ENCODE measurements around the gene SIMC1. TPM values are rescaled to one million over a fixed set of nuclear protein-coding genes. Genes with fewer than 3 reads are reported as not detected.

SIMC1 gene
- polyA plus RNA-seq, 2 of the 4 experiments (the other 2 are of a cell fraction) = 9.2 to 9.5 TPM

GRCh38 chr5:176364765-176365350, 126.6 kb downstream of the SIMC1 start:
- H3K4me3 ChIP-seq = peak overlapping the region; percentile 38; the same call in 2 of the 3 replicates
- WGBS (ENCODE audit: missing lambda C conversion rate) = 84% methylated on average over 28 of the region's 28 CpGs

GRCh38 chr5:176365351-176366231, 127.4 kb downstream of the SIMC1 start, which contains the start of gene ARL10:
Gene ARL10, plus strand, starts transcription at chr5:176365487. Its CDS starts 77 bp downstream, at chr5:176365564.
- H3K27ac ChIP-seq = peak within 1 kb of the TSS; percentile 30 to 50; a peak in 4 of 6 replicates
- peaks cover 4% of the 10 kb centered on the region; the same call in 1 of the 3 replicates for H3K4me1 ChIP-seq
- FAIRE-seq = no peak
- ChIA-PET CTCF (no interaction called here), POLR2A (no interaction called here)
- TF ChIP-seq MAFK (IDR thresholded peaks at IDR 0.05; ENCODE audit: partially characterized antibody) = no peak
- TF ChIP-seq RFX5 (IDR thresholded peaks at IDR 0.05) = no peak
- no peak for TF ChIP-seq RNF2 (IDR thresholded peaks at IDR 0.05; ENCODE audit: borderline replicate concordance, low read depth)
- no peak for TF ChIP-seq POLR2AphosphoS2 (conservative IDR thresholded peaks at IDR 0.05; ENCODE audit: low read length)
- no peak for TF ChIP-seq TFCP2L1 (CRISPR knock-in tag; IDR thresholded peaks at IDR 0.05)
- no peak for TF ChIP-seq MAZ (IDR thresholded peaks at IDR 0.05; ENCODE audit: borderline replicate concordance, low read depth, low read length)
- TF ChIP-seq PBX3 (IDR thresholded peaks at IDR 0.05) = no peak
- no peak for TF ChIP-seq CHD4 (IDR thresholded peaks at IDR 0.05; ENCODE audit: borderline replicate concordance)
- no peaks in the 10 kb centered on the region for H3K9me3 ChIP-seq
- peak within 1 kb of the TSS; percentile 69 for H3K4me2 ChIP-seq
- no peak for ATAC-seq
- peak within 1 kb of the TSS; percentile 38 for H3K4me3 ChIP-seq
- 75% methylated on average over 54 of the region's 108 CpGs for WGBS (ENCODE audit: missing lambda C conversion rate)
- no peak for DNase-seq (ENCODE audit: low read depth in 1 of 2, low spot score in 1 of 2)

More at GRCh38 chr5:176364765-176365350, 126.6 kb downstream of the SIMC1 start:
- no peak for ATAC-seq
- Histone ChIP-seq H3K9me3 (no peaks in the 10 kb centered on the region), H3K4me2 (peak overlapping the region; percentile 69), H3K27ac (peak overlapping the region in 1 of 2 experiments; percentile 50; a peak in 2 of 6 replicates), H3K4me1 (peaks cover 12% of the 10 kb centered on the region; the same call in 1 of the 3 replicates)
- ChIA-PET CTCF (interaction anchor here (0.6 kb wide), 1 partner anchor 866 kb away, joined by 3 read pairs; no protein-coding TSS in a partner anchor), POLR2A (no interaction called here)
- FAIRE-seq = no peak
- no peak for DNase-seq (ENCODE audit: low read depth in 1 of 2, low spot score in 1 of 2)
- no peak for TF ChIP-seq ZFP36 (IDR thresholded peaks at IDR 0.05; ENCODE audit: borderline replicate concordance, partially characterized antibody)
- TF ChIP-seq PHF8 (IDR thresholded peaks at IDR 0.05; ENCODE audit: borderline replicate concordance, low read depth) = no peak
- TF ChIP-seq HDAC2 (IDR thresholded peaks at IDR 0.05) = no peak
- TF ChIP-seq CEBPB (IDR thresholded peaks at IDR 0.05) = no peak
- no peak for TF ChIP-seq SREBF2 (IDR thresholded peaks at IDR 0.05)
- TF ChIP-seq HOXB13 (CRISPR knock-in tag; IDR thresholded peaks at IDR 0.05; ENCODE audit: low read depth) = no peak
- no peak for TF ChIP-seq RFX5 (IDR thresholded peaks at IDR 0.05)
- no peak for TF ChIP-seq RCOR1 (IDR thresholded peaks at IDR 0.05; ENCODE audit: low read depth, low read length)
- no peak for TF ChIP-seq ELK1 (IDR thresholded peaks at IDR 0.05; ENCODE audit: low read depth, low read length)
- no peak for TF ChIP-seq FOXS1 (CRISPR knock-in tag; IDR thresholded peaks at IDR 0.05)
- TF ChIP-seq REST (IDR thresholded peaks at IDR 0.05) = no peak
- TF ChIP-seq NFE2L2 (conservative IDR thresholded peaks at IDR 0.05; ENCODE audit: low read length) = no peak
